Activated CD4-positive, alpha-beta T cell treated with anti-CD3 and anti-CD28 coated beads, Interleukin-2, amount 50 U/mL, for 4 hours (primary cell): Measurements from ENCODE around the gene PPP4R4.
A peak's percentile ranks its signal among the peaks of the same experiment; 100 is the strongest.

Experiments used
- DNase-seq, 2 experiments: peaks; one replicate each; pipeline ENCODE4 v3.0.0-alpha.2; 2020

The PPP4R4 gene, protein sequence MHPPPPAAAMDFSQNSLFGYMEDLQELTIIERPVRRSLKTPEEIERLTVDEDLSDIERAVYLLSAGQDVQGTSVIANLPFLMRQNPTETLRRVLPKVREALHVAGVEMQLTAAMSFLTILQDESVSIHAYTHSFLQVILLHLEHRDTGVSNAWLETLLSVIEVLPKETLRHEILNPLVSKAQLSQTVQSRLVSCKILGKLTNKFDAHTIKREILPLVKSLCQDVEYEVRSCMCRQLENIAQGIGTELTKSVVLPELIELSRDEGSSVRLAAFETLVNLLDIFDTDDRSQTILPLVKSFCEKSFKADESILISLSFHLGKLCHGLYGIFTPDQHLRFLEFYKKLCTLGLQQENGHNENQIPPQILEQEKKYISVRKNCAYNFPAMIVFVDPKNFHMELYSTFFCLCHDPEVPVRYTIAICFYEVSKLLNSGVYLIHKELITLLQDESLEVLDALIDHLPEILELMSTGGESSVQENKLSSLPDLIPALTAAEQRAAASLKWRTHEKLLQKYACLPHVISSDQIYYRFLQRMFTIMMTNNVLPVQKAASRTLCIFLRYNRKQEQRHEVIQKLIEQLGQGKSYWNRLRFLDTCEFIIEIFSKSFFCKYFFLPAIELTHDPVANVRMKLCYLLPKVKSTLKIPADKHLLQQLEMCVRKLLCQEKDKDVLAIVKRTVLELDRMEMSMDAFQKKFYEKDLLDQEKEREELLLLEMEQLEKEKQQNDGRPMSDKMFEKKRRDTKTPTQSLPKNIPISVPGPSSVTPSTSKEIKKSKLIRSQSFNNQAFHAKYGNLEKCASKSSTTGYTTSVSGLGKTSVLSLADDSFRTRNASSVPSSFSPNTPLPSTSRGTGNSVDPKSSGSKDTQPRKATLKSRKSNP

DNA sequence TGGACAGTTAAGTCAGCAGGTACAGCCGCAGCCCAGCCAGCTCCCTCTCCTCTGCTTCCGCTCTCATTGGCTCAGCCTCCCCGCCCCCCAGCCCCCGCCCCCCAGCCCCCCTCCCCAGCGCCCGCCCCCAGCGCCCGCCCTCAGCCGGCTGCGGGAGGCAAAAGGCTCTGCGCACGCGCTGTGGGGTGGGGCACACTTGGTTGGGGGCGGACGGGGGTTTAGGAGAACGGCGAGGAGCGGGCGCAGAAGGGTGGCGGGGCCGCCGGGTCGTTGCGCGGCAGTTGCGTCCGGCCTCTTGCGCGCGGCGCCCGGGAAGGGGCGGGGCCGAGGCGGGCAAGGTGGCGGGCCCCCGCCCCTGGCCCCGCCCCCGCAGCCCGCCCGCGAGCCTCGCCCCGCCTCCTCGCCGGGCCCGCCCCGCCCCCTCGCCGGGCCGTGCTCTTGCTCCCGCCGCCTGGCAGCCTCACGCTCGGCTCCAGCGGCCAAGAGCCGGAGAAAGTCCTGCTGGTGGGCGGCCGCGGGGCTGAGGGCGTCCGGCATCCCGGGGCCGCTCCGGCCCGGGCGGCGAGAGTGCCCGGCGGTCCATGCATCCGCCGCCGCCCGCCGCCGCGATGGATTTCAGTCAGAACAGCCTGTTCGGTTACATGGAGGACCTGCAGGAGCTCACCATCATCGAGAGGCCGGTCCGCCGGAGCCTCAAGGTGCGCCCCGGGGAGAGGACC is at the start of gene PPP4R4:
Gene PPP4R4, plus strand, starts transcription at position 438 of the 719 bp plus-strand sequence. Its CDS starts 144 bp downstream, at position 582.
- DNase-seq = peak; percentile 80 to 82

DNA sequence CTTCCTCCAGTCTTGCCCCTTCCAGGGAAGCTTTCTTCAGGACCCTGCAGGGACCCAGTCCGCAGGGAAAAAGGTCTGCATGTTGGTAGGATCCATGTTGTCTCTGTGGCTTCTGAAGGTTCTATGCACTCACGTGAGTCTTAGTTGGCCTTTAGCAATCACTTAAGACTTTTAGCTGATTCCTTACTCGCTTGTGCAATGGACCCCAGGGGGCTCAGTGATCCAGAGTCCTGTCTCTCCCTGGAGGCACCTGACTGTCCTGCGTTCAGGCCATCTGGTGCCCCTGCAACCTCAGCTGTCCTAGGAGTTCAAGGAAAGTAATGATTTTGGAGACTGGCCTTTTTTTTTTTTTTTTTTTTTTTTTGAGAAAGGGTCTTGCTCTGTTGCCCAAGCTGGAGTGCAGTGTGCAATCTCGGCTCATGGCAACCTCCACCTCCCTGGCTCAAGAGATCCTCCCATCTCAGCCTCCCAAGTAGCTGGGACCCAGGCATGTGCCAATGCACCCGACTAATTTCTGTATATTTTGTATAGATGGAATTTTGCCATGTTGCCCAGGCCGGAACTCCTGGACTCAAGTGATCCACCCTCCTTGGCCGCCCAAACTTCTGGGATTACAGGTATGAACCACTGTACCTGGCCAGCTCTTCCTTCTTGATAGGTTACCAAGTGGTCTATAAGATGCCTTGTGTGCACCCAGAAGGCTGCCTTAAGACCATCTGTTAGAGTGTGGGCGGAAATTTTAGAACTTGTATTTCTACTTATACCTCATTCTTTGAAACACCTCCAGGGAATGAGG is 49.3 kb upstream of the PPP4R4 start:
- DNase-seq = no peak

DNA sequence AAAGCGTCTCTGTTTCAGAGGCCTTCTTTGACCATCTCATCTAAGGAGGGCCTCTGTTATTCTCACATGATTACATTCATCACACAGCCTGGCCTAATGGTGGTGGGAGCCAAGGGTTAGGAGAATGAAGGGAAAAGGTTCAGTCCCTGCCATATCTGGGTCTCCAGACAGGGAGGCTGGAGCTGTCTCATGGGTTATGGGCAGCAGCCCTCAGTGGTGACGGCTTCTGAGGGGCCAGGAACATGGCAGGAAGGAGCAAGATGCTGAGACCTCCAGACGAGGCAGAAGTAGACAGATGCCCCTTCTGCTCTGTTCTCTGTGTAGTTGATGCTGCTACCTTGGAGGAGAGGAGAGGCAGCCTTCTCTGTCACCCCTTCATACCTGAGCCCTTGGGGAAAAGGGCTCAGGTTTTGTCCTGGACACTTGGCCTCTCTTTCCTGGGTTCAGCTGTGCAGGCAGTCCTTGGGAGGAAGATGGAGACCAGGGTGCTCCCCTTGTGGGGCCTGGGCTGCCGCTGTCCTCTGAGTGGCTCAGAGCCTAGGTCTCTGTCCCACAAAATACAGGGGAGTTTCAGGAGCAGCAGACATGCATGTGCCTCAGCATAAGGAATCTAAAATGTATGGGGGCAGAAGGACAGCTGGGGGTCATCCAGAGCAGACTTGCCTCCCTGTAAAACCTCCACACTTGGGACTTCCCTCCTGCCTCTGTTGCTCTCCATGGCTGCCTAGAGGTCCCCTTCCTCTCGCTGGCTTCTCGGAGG is 48.3 kb upstream of the PPP4R4 start:
- no peak for DNase-seq

DNA sequence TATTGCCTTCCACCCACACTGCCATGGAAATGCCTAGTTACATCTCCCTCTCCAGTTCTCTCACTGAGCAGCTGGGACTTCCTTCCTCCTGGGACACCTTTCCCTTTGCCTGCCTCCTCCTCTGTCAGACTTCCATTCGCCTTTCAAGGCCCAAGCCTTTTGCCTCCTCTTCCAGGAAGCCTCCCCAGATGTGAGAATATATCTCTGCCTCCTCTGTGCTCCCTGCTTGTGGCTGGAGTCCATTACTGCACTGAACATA is 47.8 kb upstream of the PPP4R4 start:
- DNase-seq = no peak

DNA sequence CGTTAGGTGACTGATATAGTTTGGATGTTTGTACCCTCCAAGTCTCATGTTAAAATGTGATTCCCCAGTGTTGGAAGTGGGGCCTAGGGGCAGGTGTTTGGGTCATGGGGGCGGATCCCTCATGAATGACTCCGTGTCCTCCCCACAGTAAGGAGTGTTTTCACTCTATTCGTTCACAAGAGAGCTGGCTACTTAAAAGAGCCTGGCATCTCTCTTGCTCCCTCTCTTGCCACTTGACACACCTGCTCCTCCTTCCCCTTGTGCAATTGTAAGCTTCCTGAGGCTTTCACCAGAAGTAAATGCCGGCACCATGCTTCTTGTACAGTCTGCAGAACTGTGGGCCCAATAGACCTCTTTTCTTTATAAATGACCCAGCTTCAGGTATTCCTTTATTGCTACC is 47.3 kb upstream of the PPP4R4 start:
- DNase-seq = no peak

DNA sequence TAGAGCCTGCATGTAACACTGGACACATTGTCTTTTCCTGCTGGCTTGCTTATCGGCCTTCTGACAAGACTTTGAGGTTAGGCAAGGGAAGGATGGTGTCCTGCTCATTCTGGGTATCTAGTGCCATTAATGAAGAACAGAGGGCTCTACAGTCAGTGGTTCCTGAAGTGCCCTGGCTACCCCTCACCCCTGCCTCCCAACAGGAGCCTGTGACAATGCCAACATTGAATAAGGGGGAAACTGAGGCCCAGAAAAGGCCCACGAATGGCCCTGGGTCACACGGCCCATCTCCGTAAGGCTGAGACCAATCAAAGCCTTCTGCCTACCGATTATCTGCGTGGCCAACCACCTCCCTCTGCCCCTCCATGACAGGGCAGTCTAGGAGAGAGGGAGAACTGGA is 46.8 kb upstream of the PPP4R4 start:
- no peak for DNase-seq

DNA sequence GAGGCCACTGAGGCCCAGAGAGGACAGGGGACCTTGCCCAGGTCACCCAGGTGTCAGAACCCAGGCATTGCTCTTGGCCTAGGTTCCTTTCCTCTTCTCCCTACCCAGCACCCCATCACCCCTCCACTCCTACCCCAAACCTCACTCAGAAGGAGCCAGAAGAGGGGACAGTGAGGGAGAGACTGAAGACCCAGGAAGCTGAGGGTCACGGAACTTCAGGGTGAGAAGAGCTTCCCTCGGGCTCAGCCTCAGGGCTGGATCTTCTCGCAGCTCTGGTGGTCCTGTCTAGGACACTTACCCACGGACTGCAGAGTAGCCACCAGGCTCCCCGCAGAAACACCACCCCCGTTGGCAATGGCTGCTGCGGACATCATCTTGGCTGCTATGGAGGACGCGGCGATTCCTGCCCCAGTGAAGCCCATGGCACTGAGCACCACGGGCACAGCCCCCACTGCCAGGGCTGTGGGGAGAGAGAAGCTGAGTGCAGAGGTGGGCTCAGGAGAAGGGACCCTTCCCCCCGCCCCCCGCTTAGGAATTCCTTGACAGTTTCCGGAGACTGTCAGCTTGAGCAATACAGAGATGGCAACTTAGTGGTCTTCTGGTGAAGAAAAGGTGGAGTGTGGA is 45.8 kb upstream of the PPP4R4 start:
- no peak for DNase-seq

DNA sequence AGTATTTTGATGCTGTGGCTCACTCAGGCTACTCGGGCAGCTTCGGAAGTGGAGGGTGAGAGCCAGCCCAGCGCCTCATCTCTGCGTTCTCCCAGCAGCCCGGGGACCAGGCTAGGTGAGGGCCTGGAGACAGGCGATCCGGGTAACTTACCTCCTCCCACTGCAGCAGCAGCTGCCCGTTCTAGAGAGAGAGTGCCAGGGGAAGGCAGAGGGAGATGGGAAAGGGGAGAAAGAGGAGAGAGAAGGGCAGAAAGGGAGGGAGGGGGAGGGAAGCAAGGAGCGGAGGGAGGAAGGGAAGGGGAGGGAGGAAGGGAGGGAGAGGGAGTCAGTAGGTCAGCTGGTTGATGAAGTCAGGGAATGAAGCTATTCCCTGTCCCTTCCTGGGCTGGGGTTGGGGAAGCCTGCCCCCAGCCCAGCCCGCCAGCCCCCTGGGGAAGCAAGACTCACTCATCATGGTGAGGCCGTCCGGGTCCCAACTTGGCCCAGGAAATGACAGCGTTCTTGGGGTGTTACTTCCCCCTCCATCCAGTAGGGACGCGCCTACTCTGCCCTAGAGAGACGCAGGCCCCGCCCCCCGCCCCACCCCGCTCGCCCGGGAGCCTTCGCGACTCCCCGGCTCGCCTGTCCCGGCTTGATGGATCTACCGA is 44.9 kb upstream of the PPP4R4 start, which contains the start of gene IFI27L2:
Gene IFI27L2, minus strand, starts transcription at position 494 of the 647 bp plus-strand sequence. Its CDS starts 40 bp downstream, at position 454.
- peak; percentile 40 to 44 for DNase-seq

DNA sequence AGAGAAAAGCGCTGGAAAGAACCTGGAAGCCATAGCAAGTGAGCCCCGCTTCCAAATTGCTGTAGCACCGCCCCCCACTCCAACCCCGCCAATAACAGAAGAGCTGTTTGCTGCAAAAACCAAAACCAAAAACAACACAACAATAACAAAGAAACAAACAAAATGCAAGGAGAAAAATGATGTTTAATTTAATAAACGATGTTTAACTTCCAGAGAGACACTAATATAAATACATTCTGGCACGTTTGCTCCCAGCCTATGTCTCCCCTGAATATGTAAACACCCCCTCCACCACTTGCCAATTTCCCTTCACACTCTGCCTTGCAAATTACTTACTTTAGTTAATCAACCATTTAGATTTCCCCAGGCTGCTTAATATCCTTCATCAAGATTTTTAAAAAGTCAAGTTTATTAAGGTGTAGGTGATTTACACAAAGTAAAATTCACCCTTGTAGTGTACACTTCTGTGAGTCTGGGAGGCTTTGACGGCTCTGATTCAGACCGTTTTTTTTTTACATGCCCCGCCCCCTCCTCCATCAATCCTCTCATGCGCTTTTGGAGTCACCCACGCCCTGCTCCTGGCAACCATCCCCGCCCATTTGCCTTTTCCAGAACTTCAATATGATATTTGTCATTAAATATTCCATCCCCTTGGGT is 44.2 kb upstream of the PPP4R4 start:
- peak in 1 of 2 experiments; percentile 8 for DNase-seq

DNA sequence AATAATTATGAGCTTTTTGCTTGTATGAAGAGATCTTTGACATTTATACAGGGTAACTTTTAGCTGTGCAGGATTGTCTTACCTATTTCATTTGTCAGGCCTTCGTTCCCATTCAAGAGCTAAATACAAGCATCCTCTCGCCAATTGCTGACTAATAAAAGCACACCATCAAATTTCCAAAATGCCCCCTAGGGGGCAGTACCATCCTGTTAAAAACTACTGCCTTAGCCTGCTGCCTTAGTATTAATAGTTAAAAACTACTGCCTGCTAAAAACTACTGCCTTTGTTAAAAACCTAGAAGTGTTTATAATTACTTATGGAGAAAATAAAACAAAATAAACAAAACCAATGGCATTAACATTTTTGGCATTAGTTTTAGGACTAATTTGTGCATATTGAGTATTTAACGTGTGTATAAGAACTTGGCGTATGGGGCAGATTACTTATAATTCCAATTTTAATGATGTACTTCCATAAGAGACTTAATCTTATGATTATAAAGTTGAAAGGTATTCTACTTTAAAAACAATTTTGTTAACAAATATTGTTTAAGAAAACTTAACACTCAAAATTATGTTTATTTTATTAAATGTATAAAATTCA is 41.7 kb upstream of the PPP4R4 start:
- DNase-seq = peak; percentile 53

DNA sequence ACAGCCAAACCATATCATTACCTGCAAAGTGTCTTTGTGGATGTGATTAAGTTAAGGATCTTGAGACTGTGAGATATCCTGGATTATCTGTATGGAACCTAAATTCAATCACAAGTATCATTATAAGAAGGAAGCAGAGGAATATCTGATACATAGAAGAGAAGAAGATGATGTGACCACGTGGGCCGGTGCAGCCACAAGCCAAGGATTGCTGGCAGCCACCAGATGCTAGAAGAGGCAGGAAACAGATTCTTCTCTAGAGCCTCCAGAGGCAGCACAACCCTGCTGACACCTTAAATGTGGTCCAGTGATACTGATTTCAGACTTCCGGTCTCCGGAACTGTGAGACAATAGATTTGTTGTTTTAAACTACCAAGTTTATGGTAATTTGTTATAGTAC is 38.6 kb upstream of the PPP4R4 start:
- DNase-seq = no peak

DNA sequence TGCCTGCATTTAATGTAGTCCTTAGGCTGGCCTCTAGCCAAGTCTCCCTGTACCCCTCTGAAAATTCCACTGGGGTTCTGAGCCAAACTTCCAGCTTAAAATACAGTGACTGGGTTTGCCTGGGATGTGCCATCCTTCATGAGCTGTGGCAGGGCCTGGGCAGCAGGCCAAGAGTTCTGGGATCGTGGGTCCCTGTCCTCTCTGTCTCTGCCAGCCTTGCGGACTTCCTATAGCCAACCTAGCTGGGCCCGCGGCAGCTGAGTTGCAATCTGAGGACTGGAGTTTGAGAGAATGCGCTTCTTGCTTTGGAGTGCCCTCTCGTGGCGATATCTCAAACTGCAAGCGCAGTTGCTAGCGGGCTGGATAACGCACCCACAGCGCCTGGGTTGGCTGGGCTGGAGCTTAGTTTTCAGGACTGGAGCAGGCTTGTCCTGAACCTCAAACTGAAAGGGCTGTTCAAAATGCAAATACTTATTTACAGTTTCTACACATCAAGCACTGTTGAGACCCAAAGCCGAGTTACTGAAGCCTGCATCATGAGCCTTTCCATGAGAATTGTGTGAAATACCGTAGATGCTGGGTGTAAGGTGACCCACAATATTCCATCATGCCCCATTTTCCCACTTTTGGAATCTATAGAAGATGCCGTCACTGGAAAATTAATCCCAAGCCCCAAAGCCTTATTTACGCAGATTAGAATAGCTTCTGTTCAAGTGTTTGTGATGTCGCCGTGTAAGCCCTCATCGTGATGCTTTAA is 37.4 kb upstream of the PPP4R4 start:
- peak; percentile 80 to 87 for DNase-seq

DNA sequence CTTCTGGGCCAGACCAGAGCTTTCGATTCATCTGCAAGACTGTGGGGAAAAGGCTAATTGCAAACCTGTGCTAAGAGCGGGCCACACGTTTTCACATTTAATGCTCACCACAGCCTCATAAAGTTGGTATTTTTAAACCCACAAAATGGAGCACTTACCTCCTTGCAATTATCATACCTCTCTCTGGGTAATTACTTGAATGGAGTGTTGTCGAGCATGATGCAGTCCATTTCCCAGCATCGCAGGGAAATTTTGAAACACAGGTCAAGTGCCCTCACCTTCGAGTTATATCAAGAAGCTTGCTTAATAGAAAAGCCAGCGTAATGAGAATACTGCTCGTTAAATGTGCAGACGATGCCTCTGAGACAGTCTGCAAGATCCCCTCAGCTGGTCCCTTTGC is 35.9 kb upstream of the PPP4R4 start:
- no peak for DNase-seq

DNA sequence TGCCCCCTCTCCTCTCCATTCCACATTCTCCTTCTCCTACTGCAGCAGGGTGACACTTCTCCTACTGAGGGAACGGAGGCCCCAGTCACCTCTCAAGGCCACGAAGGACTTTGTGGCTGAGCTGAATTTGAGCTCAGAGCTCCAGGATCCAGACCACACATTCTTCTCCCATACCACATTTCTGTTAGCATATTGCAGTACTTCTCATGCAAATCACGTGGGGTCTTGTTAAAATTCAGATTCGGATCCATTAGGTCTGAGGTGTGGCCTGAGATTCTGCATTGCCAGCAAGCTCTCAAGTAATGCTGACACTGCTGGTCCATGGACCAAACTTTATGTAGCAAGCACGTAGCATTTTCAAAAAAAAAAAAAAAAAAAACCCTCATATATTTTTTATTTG is 35.1 kb upstream of the PPP4R4 start:
- DNase-seq = no peak

DNA sequence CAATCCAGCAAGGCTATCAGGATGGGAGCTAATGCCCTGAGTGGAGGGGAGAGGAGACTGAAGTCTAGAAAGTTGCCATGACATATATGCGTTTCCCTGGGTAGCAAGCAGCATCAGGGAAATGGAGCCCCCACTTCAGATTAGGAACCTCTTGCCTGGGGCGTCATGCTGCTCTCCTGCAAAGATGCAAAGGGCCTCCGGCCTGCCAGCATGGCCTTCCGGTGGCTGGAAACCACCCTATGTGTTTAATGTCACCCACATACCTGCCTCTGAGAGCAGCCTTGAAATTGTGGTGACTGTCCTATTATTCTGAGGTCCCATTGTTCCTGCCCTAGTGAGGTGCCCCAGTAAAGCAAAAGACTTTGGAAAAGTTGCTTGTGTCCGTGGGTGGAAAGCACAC is 34.7 kb upstream of the PPP4R4 start:
- no peak for DNase-seq

DNA sequence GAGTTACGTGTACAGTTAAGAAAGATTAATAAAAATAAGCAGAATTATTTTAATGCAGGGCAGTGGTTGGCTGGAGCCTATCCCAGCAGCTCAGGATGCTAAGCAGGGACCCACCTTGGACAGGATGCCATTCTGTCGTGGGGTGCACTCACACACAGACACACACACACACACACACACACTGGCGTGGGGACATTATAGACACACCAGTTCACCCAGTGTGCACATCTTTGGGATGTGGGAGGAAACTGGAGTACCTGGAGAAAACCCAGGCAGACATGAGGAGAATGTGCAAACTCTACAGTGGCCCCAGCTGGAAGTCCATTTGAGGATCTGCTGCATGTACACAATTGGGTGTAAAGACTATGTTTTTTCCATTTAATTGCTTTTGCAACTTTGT is 31.9 kb upstream of the PPP4R4 start:
- no peak for DNase-seq

DNA sequence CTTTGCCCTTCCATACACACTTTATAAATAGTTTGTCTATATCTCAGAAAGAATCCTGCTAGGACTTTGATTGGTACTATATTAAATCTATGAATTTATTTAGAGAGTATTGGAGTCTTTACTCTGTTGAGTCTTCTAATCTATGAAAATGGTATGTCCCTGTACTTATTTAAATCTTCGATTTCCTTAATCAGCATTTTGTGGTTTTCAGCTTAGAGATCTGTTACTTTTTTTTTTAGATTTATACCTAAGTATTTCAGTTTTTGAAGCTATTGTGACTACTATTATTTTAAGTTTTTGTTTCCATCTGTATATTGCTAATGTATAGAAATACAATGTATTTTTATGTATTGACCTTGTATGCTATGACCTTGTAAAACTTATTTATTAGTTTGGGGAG is 31.3 kb upstream of the PPP4R4 start:
- no peak for DNase-seq

DNA sequence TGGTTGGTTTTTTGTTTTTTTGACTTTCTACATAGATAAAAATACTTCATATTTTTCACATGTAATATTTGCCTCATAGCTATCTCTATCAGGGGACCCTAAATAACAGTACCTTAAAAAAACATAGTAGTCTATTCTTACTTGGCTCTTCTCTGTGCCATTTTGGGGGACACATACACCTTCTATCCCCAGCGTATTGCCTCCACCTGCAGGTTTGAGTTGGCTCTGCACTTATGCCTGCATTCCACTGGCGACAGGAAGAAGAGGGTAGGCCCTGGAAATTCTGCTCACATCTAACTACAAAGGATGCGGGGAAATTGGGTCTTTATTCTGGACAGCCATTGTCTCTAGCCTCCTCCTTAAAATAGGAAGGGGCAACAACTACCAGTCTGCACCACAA is 30.9 kb upstream of the PPP4R4 start:
- no peak for DNase-seq

DNA sequence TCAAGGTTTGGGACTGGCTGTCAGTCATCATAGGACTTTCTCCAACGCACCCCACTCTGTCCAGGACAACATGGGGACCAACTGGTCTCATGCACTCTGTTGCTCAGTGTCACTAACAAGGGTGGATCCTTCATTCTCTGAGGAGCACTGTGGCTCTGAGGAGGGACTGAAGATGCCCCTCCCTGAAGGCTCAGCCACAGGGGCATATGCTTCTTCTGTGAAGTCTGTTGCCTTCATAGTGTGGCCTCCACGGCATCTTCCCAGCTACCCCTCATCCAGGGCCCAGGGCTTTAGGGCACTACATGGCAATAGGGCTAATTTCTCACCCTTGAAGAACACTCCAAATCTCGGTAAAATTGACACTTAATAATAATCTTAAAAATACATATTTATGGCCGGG is 30.4 kb upstream of the PPP4R4 start:
- no peak for DNase-seq
